HepG2 (cell line): ENCODE results near the gene COL18A1. TPM values are rescaled to one million over a fixed set of nuclear protein-coding genes. Genes with fewer than 3 reads are reported as not detected.

Experiments used
- ETV5 ChIP-seq: IDR thresholded peaks from 2 replicates; pipeline ENCODE4 v1.6.1; 2018; ENCODE audit warnings: missing biosample characterization, missing genetic modification reagents, inconsistent platforms, borderline replicate concordance
- EZH2 ChIP-seq: conservative IDR thresholded peaks from 2 replicates; pipeline ENCODE4 v1.6.1; 2012; ENCODE audit warnings: mild to moderate bottlenecking, low read depth, low read length, moderate library complexity
- FOXA3 ChIP-seq: IDR thresholded peaks from 2 replicates; pipeline ENCODE4 v1.6.1; 2016; ENCODE audit warnings: missing genetic modification reagents, missing compliant biosample characterization
- GATA4 ChIP-seq: sonication (generic); IDR thresholded peaks from 2 replicates; pipeline ENCODE4 v1.6.1; 2016; ENCODE audit warnings: antibody characterized with exemption, low read depth, borderline replicate concordance
- HDAC2 ChIP-seq: sonication (generic); formaldehyde crosslinking; IDR thresholded peaks from 2 replicates; pipeline ENCODE4 v1.4.0; 2020; ENCODE audit warnings: missing genetic modification reagents
- KLF9 ChIP-seq: IDR thresholded peaks from 2 replicates; pipeline ENCODE4 v1.6.1; 2016; ENCODE audit warnings: low read depth
- MAX ChIP-seq: IDR thresholded peaks from 2 replicates; pipeline ENCODE4 v1.6.1; 2012; ENCODE audit warnings: inconsistent platforms
- POLR2AphosphoS2 ChIP-seq: IDR thresholded peaks from 2 replicates; pipeline ENCODE4 v1.6.1; 2011; ENCODE audit warnings: low read depth, low read length, improper control_type of control experiment
- RFX3 ChIP-seq: IDR thresholded peaks from 2 replicates; pipeline ENCODE4 v1.6.1; 2016; ENCODE audit warnings: missing biosample characterization, missing genetic modification reagents
- RORA ChIP-seq: sonication (generic); formaldehyde crosslinking; IDR thresholded peaks from 2 replicates; pipeline ENCODE4 v1.5.0; 2020; ENCODE audit warnings: mild to moderate bottlenecking, missing genetic modification reagents, moderate library complexity
- STAT6 ChIP-seq: sonication (generic); formaldehyde crosslinking; IDR thresholded peaks from 2 replicates; pipeline ENCODE4 v1.4.0; 2020; ENCODE audit warnings: missing genetic modification reagents, mild to moderate bottlenecking, borderline replicate concordance
- SYNCRIP ChIP-seq: fragments of 200-400 bp; formaldehyde crosslinking; IDR thresholded peaks from 2 replicates; pipeline ENCODE4 v1.6.1; 2018; ENCODE audit warnings: mild to moderate bottlenecking, low read depth, low read length; ENCODE audit not compliant: insufficient read depth
- TCF7 ChIP-seq: sonication (generic); IDR thresholded peaks from 2 replicates; pipeline ENCODE4 v1.6.1; 2016; ENCODE audit warnings: antibody characterized with exemption, low read depth
- TSC22D2 ChIP-seq: sonication (generic); formaldehyde crosslinking; IDR thresholded peaks from 2 replicates; pipeline ENCODE4 v1.5.1; 2020; ENCODE audit warnings: missing genetic modification reagents, mild to moderate bottlenecking, borderline replicate concordance
- ZBTB7A ChIP-seq: sonication (generic); formaldehyde crosslinking; IDR thresholded peaks from 2 replicates; pipeline ENCODE4 v1.8.0; 2022; ENCODE audit warnings: mild to moderate bottlenecking, missing genetic modification reagents
- ZNF121 ChIP-seq: sonication (generic); formaldehyde crosslinking; IDR thresholded peaks from 2 replicates; pipeline ENCODE4 v1.5.0; 2020; ENCODE audit warnings: mild to moderate bottlenecking, missing genetic modification reagents
- ZNF225 ChIP-seq: sonication (generic); formaldehyde crosslinking; IDR thresholded peaks from 2 replicates; pipeline ENCODE4 v1.4.0; 2020; ENCODE audit warnings: mild to moderate bottlenecking, missing genetic modification reagents
- ZNF275 ChIP-seq: sonication (generic); formaldehyde crosslinking; IDR thresholded peaks from 2 replicates; pipeline ENCODE4 v1.8.0; 2022; ENCODE audit warnings: missing genetic modification reagents, mild to moderate bottlenecking, inconsistent platforms, borderline replicate concordance
- ZNF382 ChIP-seq: sonication (generic); formaldehyde crosslinking; IDR thresholded peaks from 2 replicates; pipeline ENCODE4 v1.5.0; 2020; ENCODE audit warnings: missing genetic modification reagents, mild to moderate bottlenecking, borderline replicate concordance
- ZNF432 ChIP-seq: sonication (generic); formaldehyde crosslinking; IDR thresholded peaks from 2 replicates; pipeline ENCODE4 v1.5.0; 2020; ENCODE audit warnings: missing genetic modification reagents, mild to moderate bottlenecking, borderline replicate concordance
- ZNF501 ChIP-seq: sonication (generic); formaldehyde crosslinking; IDR thresholded peaks from 2 replicates; pipeline ENCODE4 v1.5.1; 2020; ENCODE audit warnings: mild to moderate bottlenecking, moderate library complexity, missing genetic modification reagents
- ZNF552 ChIP-seq: sonication (generic); formaldehyde crosslinking; IDR thresholded peaks from 2 replicates; pipeline ENCODE4 v1.9.0; 2022; ENCODE audit warnings: missing genetic modification reagents, mild to moderate bottlenecking, borderline replicate concordance
- ZNF614 ChIP-seq: IDR thresholded peaks from 2 replicates; pipeline ENCODE4 v1.6.1; 2018; ENCODE audit warnings: missing biosample characterization, missing genetic modification reagents, inconsistent platforms, borderline replicate concordance
- ZNF710 ChIP-seq: sonication (generic); formaldehyde crosslinking; IDR thresholded peaks from 2 replicates; pipeline ENCODE4 v1.5.0; 2020; ENCODE audit warnings: mild to moderate bottlenecking, missing genetic modification reagents, borderline replicate concordance
- ZNF788 ChIP-seq: sonication (generic); formaldehyde crosslinking; IDR thresholded peaks from 2 replicates; pipeline ENCODE4 v1.5.0; 2020; ENCODE audit warnings: mild to moderate bottlenecking, missing genetic modification reagents, borderline replicate concordance
- polyA plus RNA-seq, 8 experiments: library from polyadenylated mRNA; depleted of rRNA in 3 of 8; stranded (reverse) in 7 of 8; unstranded in 1 of 8; fragments of >200 nt; fragmentation: Illumina TruSeq in 4 of 8; extraction: Trizol in 4 of 8; gene quantifications; 2 replicates each; pipeline versions ENCODE4 v1.2.1 to v1.2.3, GENCODE V29; 2011 to 2016; ENCODE audit warnings: low read depth in 4 of 8, missing spikeins in 1 of 8, mixed read lengths in 1 of 8; ENCODE audit not compliant: insufficient read depth in 1 of 8
- total RNA-seq, 5 experiments: library from RNA; depleted of rRNA; stranded (reverse); fragments of >200 nt; fragmentation: Illumina TruSeq; extraction: Trizol; gene quantifications; 2 replicates each; pipeline ENCODE4 v1.2.3, GENCODE V29; 2016; ENCODE audit warnings: low read depth in 1 of 5

Gene COL18A1
- total and polyA plus RNA-seq, 2 of the 13 experiments (the other 11 are each of a cell fraction or from before 2014, with no cell fraction given) = 79.0 to 102 TPM

- TF ChIP-seq STAT6 (no peak), FOXA3 (CRISPR knock-in tag) (peak; percentile 52), ZNF614 (no peak), ZNF382 (no peak), ZNF788 (CRISPR knock-in tag) (no peak), TSC22D2 (CRISPR knock-in tag) (no peak), ZNF225 (CRISPR knock-in tag) (no peak), ZNF121 (CRISPR knock-in tag) (no peak), ZNF710 (CRISPR knock-in tag) (0 out of 2 replicates have a peak, but pooled peaks have one; percentile 52), SYNCRIP (no peak), RORA (CRISPR knock-in tag) (no peak), ZNF501 (CRISPR knock-in tag) (no peak), ZBTB7A (CRISPR knock-in tag) (no peak), ZNF432 (CRISPR knock-in tag) (no peak), EZH2 (no peak), RFX3 (CRISPR knock-in tag) (no peak), HDAC2 (CRISPR knock-in tag) (peak; percentile 63), ZNF275 (no peak), ETV5 (CRISPR knock-in tag) (no peak; the same call in 1 of the 2 replicates), KLF9 (CRISPR knock-in tag) (no peak), MAX (no peak), GATA4 (peak; percentile 52; the same call in 1 of the 2 replicates), POLR2AphosphoS2 (no peak), ZNF552 (no peak), TCF7 (peak; percentile 98)
These were observed 39.2 kb upstream of the COL18A1 start (continued) for GRCh38 chr21:45365608-45366241.
